ENCODE measurements around the gene CACTIN. TPM values are rescaled to one million over a fixed set of nuclear protein-coding genes. Genes with fewer than 3 reads are reported as not detected.

Gene CACTIN
- total RNA-seq, 1 experiment from 2014 or later, result 36.3 TPM

- DNase-seq (ENCODE audit: low spot score), result peak; percentile 22
- Histone ChIP-seq H3K27me3 (replicated peaks; ENCODE audit: insufficient read depth, low read depth, low read length, poor library complexity) (no peaks in the 10 kb centered on the region), H3K27ac (ENCODE audit: low read depth, low read length, poor library complexity, severe bottlenecking) (no peak overlapping the region), H3K36me3 (ENCODE audit: insufficient read depth, low read length, poor library complexity, severe bottlenecking) (peaks cover 8% of the 10 kb centered on the region), H3K4me3 (ENCODE audit: low read depth, low read length, poor library complexity, severe bottlenecking) (no peak overlapping the region), H3K9me3 (ENCODE audit: low read depth, low read length, poor library complexity, severe bottlenecking) (no peaks in the 10 kb centered on the region), H3K4me1 (ENCODE audit: insufficient read depth, low read length, poor library complexity, severe bottlenecking) (no peaks in the 10 kb centered on the region)
- intact Hi-C loops (cut with micrococcal nuclease; ENCODE audit: unreplicated experiment), result no loop called here
- POLR2A ChIA-PET (ENCODE audit: low non-redundant PET), result no interaction called here
- BruUV-seq (replicated peaks), result no TSS peak
- CTCF ChIA-PET, result no interaction called here
- TF ChIP-seq EZH2 (IDR thresholded peaks at IDR 0.05; ENCODE audit: borderline replicate concordance, low read depth, low read length, poor library complexity, severe bottlenecking), result no peak
- TF ChIP-seq, protein P1, sequence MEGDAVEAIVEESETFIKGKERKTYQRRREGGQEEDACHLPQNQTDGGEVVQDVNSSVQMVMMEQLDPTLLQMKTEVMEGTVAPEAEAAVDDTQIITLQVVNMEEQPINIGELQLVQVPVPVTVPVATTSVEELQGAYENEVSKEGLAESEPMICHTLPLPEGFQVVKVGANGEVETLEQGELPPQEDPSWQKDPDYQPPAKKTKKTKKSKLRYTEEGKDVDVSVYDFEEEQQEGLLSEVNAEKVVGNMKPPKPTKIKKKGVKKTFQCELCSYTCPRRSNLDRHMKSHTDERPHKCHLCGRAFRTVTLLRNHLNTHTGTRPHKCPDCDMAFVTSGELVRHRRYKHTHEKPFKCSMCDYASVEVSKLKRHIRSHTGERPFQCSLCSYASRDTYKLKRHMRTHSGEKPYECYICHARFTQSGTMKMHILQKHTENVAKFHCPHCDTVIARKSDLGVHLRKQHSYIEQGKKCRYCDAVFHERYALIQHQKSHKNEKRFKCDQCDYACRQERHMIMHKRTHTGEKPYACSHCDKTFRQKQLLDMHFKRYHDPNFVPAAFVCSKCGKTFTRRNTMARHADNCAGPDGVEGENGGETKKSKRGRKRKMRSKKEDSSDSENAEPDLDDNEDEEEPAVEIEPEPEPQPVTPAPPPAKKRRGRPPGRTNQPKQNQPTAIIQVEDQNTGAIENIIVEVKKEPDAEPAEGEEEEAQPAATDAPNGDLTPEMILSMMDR (conservative IDR thresholded peaks at IDR 0.05; ENCODE audit: low read depth, low read length), result no peak
Measured at GRCh38 chr19:3644351-3645066, 17.9 kb upstream of the CACTIN start.

GRCh38 chr19:3643674-3644313 lies 17.2 kb upstream of the CACTIN start:
- no TSS peak for BruUV-seq (replicated peaks)
- intact Hi-C loops (cut with micrococcal nuclease; ENCODE audit: unreplicated experiment), result no loop called here
- DNase-seq (ENCODE audit: low spot score), result no peak
- H3K4me3 ChIP-seq (ENCODE audit: low read depth, low read length, poor library complexity, severe bottlenecking), result no peak overlapping the region
- H3K27me3 ChIP-seq (replicated peaks; ENCODE audit: insufficient read depth, low read depth, low read length, poor library complexity), result no peaks in the 10 kb centered on the region
- ChIA-PET CTCF (no interaction called here), POLR2A (ENCODE audit: low non-redundant PET) (no interaction called here)
- H3K4me1 ChIP-seq (ENCODE audit: insufficient read depth, low read length, poor library complexity, severe bottlenecking), result no peaks in the 10 kb centered on the region
- peaks cover 8% of the 10 kb centered on the region for H3K36me3 ChIP-seq (ENCODE audit: insufficient read depth, low read length, poor library complexity, severe bottlenecking)
- no peak for TF ChIP-seq EZH2 (IDR thresholded peaks at IDR 0.05; ENCODE audit: borderline replicate concordance, low read depth, low read length, poor library complexity, severe bottlenecking)
- TF ChIP-seq, protein P1 (conservative IDR thresholded peaks at IDR 0.05; ENCODE audit: low read depth, low read length), result no peak
- no peaks in the 10 kb centered on the region for H3K9me3 ChIP-seq (ENCODE audit: low read depth, low read length, poor library complexity, severe bottlenecking)
- no peak overlapping the region for H3K27ac ChIP-seq (ENCODE audit: low read depth, low read length, poor library complexity, severe bottlenecking)

- Histone ChIP-seq H3K36me3 (ENCODE audit: insufficient read depth, low read length, poor library complexity, severe bottlenecking) (peaks cover 10% of the 10 kb centered on the region), H3K27me3 (replicated peaks; ENCODE audit: insufficient read depth, low read depth, low read length, poor library complexity) (no peaks in the 10 kb centered on the region), H3K27ac (ENCODE audit: low read depth, low read length, poor library complexity, severe bottlenecking) (no peak overlapping the region), H3K4me3 (ENCODE audit: low read depth, low read length, poor library complexity, severe bottlenecking) (no peak overlapping the region), H3K9me3 (ENCODE audit: low read depth, low read length, poor library complexity, severe bottlenecking) (no peaks in the 10 kb centered on the region), H3K4me1 (ENCODE audit: insufficient read depth, low read length, poor library complexity, severe bottlenecking) (no peaks in the 10 kb centered on the region)
- intact Hi-C loops (cut with micrococcal nuclease; ENCODE audit: unreplicated experiment), result no loop called here
- TF ChIP-seq EZH2 (IDR thresholded peaks at IDR 0.05; ENCODE audit: borderline replicate concordance, low read depth, low read length, poor library complexity, severe bottlenecking), result no peak
- TF ChIP-seq, protein P1 (conservative IDR thresholded peaks at IDR 0.05; ENCODE audit: low read depth, low read length), result no peak
- POLR2A ChIA-PET (ENCODE audit: low non-redundant PET), result no interaction called here
- CTCF ChIA-PET, result interaction anchor here (0.6 kb wide), 1 partner anchor 367 kb away, joined by 4 read pairs; no protein-coding TSS in a partner anchor
- peak; percentile 36 for DNase-seq (ENCODE audit: low spot score)
- BruUV-seq (replicated peaks), result no TSS peak
Measured at GRCh38 chr19:3642987-3643673, 16.5 kb upstream of the CACTIN start.

Data from A673 (cell line).